CD4-positive, alpha-beta T cell (primary cell): ENCODE results near the gene BEX3. TPM values are rescaled to one million over a fixed set of nuclear protein-coding genes. Genes with fewer than 3 reads are reported as not detected.

Source experiments
- ATAC-seq: fragments of 200-7000 bp; cut with Tn5 transposase; one replicate; pipeline ENCODE4 v1.10.0; 2022; ENCODE audit warnings: mild to moderate bottlenecking; ENCODE audit not compliant: poor library complexity
- CTCF ChIA-PET: fragments of 350-600 bp; sonication (Branson Sonifier 250); formaldehyde crosslinking; loops from one replicate; lab custom pipeline; 2021; ENCODE audit warnings: antibody characterized with exemption, inconsistent platforms; lab: Charles Lee
- POLR2A ChIA-PET: fragments of 350-600 bp; sonication (Branson Sonifier 250); formaldehyde crosslinking; loops from one replicate; lab custom pipeline; 2021; ENCODE audit warnings: antibody characterized with exemption, inconsistent platforms; lab: Charles Lee
- DNase-seq, 14 experiments: peaks; one replicate each; pipeline ENCODE4 v3.0.0-alpha.2; 2013 to 2020; ENCODE audit warnings: mixed read lengths in 2 of 14
- H3K27ac ChIP-seq, 2 donors: one replicate each; pipeline versions ENCODE4 v1.5.1 to v1.7.0; 2013; ENCODE audit warnings: low read length in 2 of 2, low read depth in 1 of 2, mild to moderate bottlenecking in 1 of 2
- H3K27me3 ChIP-seq, 2 experiments: 1 replicate in 1 of 2; 2 replicates in 1 of 2; pipeline versions ENCODE4 v1.6.1 to v1.7.0; 2013; ENCODE audit warnings: low read length in 2 of 2, control low read depth in 1 of 2, mild to moderate bottlenecking in 1 of 2, moderate library complexity in 1 of 2; ENCODE audit not compliant: insufficient read depth in 2 of 2, control insufficient read depth in 1 of 2
- H3K36me3 ChIP-seq: one replicate; pipeline ENCODE4 v1.6.1; 2013; ENCODE audit warnings: low read length, control low read depth; ENCODE audit not compliant: insufficient read depth
- H3K4me1 ChIP-seq: one replicate; pipeline ENCODE4 v1.6.1; 2013; ENCODE audit warnings: low read length, control low read depth; ENCODE audit not compliant: insufficient read depth
- H3K4me3 ChIP-seq: one replicate; pipeline ENCODE4 v1.5.1; 2013; ENCODE audit warnings: mild to moderate bottlenecking, low read length, moderate library complexity
- H3K9me3 ChIP-seq, 2 experiments: 1 replicate in 1 of 2; 2 replicates in 1 of 2; pipeline versions ENCODE4 v1.6.1 to v1.7.0; 2013; ENCODE audit warnings: low read length in 2 of 2, mild to moderate bottlenecking in 2 of 2, control low read depth in 1 of 2, moderate library complexity in 1 of 2; ENCODE audit not compliant: control insufficient read depth in 1 of 2, insufficient read depth in 1 of 2
- H3K27ac Mint-ChIP-seq: one replicate; pipeline ENCODE4 v1.8.0; 2020; ENCODE audit warnings: mixed read lengths
- H3K27me3 Mint-ChIP-seq: one replicate; pipeline ENCODE4 v1.8.0; 2021; ENCODE audit warnings: mixed read lengths
- H3K36me3 Mint-ChIP-seq: one replicate; pipeline ENCODE4 v1.8.0; 2021; ENCODE audit warnings: low read depth, mixed read lengths
- H3K4me1 Mint-ChIP-seq: one replicate; pipeline ENCODE4 v1.8.0; 2021; ENCODE audit warnings: low read depth, mixed read lengths
- H3K4me3 Mint-ChIP-seq: one replicate; pipeline ENCODE4 v1.8.0; 2020; ENCODE audit warnings: mild to moderate bottlenecking, mixed read lengths
- H3K9me3 Mint-ChIP-seq: one replicate; pipeline ENCODE4 v1.8.0; 2020; ENCODE audit warnings: mixed read lengths
- intact Hi-C, 2 experiments: fragments of 100-400 bp; cut with DNase I in 1 of 2; cut with micrococcal nuclease in 1 of 2; formaldehyde crosslinking; loops; one replicate each; pipeline versions ENCODE4 v1.15.1 to v1.9.0; 2023 to 2025; cut with DNase I, micrococcal nuclease
- total RNA-seq, 174 experiments: library from RNA in 2 of 174; stranded (reverse) in 2 of 174; gene quantifications; one replicate each; pipeline ENCODE4 v1.2.3 and lab custom pipeline; 2021 to 2026
- TF ChIP-seq, protein P1 (sequence below): fragments of 200-600 bp; IDR thresholded peaks from one replicate; pipeline ENCODE4 v1.8.0; 2022; ENCODE audit warnings: antibody characterized with exemption, mild to moderate bottlenecking

The BEX3 gene
- total RNA-seq, 2 experiments from 2014 or later: 13.9 to 15.7 TPM

DNA sequence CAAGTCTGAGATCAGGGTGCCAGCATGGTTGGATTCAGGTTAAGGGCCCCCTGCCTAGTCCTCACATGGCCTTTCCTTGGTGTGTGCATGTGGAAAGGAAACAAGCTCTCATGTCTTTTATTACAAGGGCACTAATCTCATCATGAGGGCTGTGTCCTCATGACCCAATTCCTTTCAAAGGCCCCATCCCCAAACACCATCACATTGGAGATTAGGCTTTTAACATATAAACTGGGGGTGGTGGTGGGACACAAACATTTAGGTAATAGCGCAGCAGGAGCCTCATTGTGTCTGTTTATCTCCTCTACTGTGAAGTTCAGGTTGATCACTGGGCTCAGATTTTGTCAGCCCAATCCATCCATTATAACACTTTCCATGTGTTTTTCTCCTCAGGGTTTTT is 41.0 kb downstream of the BEX3 start:
- Mint-ChIP-seq H3K36me3 (no peaks in the 10 kb centered on the region), H3K27ac (no peak overlapping the region), H3K4me1 (no peaks in the 10 kb centered on the region), H3K4me3 (no peak overlapping the region), H3K27me3 (peaks cover 6% of the 10 kb centered on the region), H3K9me3 (no peaks in the 10 kb centered on the region)
- Histone ChIP-seq H3K36me3 (no peaks in the 10 kb centered on the region), H3K9me3 (no peaks in the 10 kb centered on the region), H3K4me1 (no peaks in the 10 kb centered on the region), H3K27me3 (no peaks in the 10 kb centered on the region), H3K4me3 (no peak overlapping the region), H3K27ac (no peak overlapping the region)
- ChIA-PET CTCF (no interaction called here), POLR2A (no interaction called here)
- ATAC-seq: no peak
- DNase-seq: no peak
- TF ChIP-seq, protein P1, sequence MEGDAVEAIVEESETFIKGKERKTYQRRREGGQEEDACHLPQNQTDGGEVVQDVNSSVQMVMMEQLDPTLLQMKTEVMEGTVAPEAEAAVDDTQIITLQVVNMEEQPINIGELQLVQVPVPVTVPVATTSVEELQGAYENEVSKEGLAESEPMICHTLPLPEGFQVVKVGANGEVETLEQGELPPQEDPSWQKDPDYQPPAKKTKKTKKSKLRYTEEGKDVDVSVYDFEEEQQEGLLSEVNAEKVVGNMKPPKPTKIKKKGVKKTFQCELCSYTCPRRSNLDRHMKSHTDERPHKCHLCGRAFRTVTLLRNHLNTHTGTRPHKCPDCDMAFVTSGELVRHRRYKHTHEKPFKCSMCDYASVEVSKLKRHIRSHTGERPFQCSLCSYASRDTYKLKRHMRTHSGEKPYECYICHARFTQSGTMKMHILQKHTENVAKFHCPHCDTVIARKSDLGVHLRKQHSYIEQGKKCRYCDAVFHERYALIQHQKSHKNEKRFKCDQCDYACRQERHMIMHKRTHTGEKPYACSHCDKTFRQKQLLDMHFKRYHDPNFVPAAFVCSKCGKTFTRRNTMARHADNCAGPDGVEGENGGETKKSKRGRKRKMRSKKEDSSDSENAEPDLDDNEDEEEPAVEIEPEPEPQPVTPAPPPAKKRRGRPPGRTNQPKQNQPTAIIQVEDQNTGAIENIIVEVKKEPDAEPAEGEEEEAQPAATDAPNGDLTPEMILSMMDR: no peak
- intact Hi-C loops: no loop called here

DNA sequence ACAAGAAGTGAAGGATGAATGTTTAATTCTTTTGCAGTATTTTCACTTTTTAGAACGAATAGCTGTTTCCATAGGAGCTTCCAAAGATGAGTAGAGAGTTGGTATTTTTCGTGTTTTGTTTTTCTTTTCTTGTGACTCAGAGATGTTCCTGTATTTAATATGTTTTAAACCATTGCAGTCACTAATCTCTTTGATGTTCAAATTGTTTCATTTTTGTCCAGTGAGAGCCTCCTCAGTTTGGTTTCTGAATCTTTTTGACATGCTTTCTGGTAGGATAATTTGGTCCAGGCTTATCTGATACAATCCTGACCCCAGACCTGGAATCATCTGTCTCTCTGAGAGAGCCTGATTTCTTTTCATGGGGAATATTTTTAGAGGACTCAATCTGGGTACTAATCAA is 41.6 kb downstream of the BEX3 start:
- H3K36me3 Mint-ChIP-seq: no peaks in the 10 kb centered on the region
- DNase-seq (no peak), ATAC-seq (no peak)
- H3K27me3 Mint-ChIP-seq: peaks cover 7% of the 10 kb centered on the region
- no peak overlapping the region for H3K4me3 Mint-ChIP-seq
- no peak overlapping the region for H3K27ac Mint-ChIP-seq
- H3K4me1 Mint-ChIP-seq: no peaks in the 10 kb centered on the region
- Histone ChIP-seq H3K4me3 (no peak overlapping the region), H3K9me3 (no peaks in the 10 kb centered on the region), H3K36me3 (no peaks in the 10 kb centered on the region), H3K27ac (no peak overlapping the region), H3K27me3 (no peaks in the 10 kb centered on the region), H3K4me1 (no peaks in the 10 kb centered on the region)
- CTCF ChIA-PET: interaction anchor here (0.6 kb wide), 1 partner anchor 71 kb away, joined by 3 read pairs; no protein-coding TSS in a partner anchor
- TF ChIP-seq, protein P1: no peak
- POLR2A ChIA-PET: no interaction called here
- no peaks in the 10 kb centered on the region for H3K9me3 Mint-ChIP-seq
- intact Hi-C loops: no loop called here

DNA sequence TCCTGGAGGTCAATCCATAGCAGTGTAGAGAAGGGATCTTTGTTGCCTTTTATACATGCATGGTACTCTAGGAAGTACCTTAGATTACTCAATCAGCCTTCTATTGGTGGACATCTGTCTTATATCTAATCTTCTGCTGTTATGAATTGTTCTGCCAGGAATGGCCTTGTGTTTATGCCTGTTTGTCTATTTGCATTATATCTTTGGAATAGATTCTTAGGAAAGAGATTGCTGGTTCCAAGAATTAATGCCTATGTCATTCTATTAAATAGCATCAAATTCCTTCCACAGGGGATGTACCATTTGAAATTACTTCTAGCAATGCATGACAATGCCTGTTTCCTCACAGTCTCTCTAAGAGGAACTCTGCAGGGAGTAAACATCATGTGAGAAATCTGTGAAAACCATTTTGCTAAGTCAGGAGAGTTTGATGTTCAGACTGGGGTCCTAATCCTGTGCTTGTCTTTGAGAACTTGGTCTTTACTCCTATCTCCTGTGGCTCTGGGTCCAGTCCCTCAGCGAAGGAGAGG is 42.5 kb downstream of the BEX3 start:
- Histone ChIP-seq H3K27ac (no peak overlapping the region), H3K4me1 (no peaks in the 10 kb centered on the region), H3K4me3 (no peak overlapping the region), H3K36me3 (no peaks in the 10 kb centered on the region), H3K27me3 (no peaks in the 10 kb centered on the region), H3K9me3 (no peaks in the 10 kb centered on the region)
- peaks cover 12% of the 10 kb centered on the region for H3K27me3 Mint-ChIP-seq
- ATAC-seq (no peak), DNase-seq (no peak)
- no peak overlapping the region for H3K4me3 Mint-ChIP-seq
- ChIA-PET POLR2A (no interaction called here), CTCF (no interaction called here)
- H3K4me1 Mint-ChIP-seq: no peaks in the 10 kb centered on the region
- TF ChIP-seq, protein P1: no peak
- H3K36me3 Mint-ChIP-seq: no peaks in the 10 kb centered on the region
- H3K27ac Mint-ChIP-seq: no peak overlapping the region
- intact Hi-C loops: no loop called here
- H3K9me3 Mint-ChIP-seq: no peaks in the 10 kb centered on the region
